ENCODE results near the gene RPH3AL.

Gene RPH3AL

GRCh38 chr17:228951-229708 lies 123.5 kb downstream of the RPH3AL start:
- no peaks in the 10 kb centered on the region for H3K27me3 ChIP-seq (ENCODE audit: insufficient read depth, poor library complexity, severe bottlenecking)
- no peaks in the 10 kb centered on the region for H3K4me1 ChIP-seq (ENCODE audit: insufficient read depth, poor library complexity, severe bottlenecking)
- H3K27ac ChIP-seq (ENCODE audit: poor library complexity, severe bottlenecking), result no peak overlapping the region

GRCh38 chr17:227946-228615 lies 124.5 kb downstream of the RPH3AL start:
- H3K9me3 ChIP-seq (ENCODE audit: severe bottlenecking), result no peaks in the 10 kb centered on the region
- TF ChIP-seq, protein P1, sequence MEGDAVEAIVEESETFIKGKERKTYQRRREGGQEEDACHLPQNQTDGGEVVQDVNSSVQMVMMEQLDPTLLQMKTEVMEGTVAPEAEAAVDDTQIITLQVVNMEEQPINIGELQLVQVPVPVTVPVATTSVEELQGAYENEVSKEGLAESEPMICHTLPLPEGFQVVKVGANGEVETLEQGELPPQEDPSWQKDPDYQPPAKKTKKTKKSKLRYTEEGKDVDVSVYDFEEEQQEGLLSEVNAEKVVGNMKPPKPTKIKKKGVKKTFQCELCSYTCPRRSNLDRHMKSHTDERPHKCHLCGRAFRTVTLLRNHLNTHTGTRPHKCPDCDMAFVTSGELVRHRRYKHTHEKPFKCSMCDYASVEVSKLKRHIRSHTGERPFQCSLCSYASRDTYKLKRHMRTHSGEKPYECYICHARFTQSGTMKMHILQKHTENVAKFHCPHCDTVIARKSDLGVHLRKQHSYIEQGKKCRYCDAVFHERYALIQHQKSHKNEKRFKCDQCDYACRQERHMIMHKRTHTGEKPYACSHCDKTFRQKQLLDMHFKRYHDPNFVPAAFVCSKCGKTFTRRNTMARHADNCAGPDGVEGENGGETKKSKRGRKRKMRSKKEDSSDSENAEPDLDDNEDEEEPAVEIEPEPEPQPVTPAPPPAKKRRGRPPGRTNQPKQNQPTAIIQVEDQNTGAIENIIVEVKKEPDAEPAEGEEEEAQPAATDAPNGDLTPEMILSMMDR (IDR thresholded peaks at IDR 0.05; ENCODE audit: poor library complexity, severe bottlenecking), result no peak
- no peak overlapping the region for H3K4me3 ChIP-seq (ENCODE audit: severe bottlenecking)
- H3K36me3 ChIP-seq (ENCODE audit: low read depth), result no peaks in the 10 kb centered on the region
- H3K27me3 ChIP-seq (ENCODE audit: insufficient read depth, poor library complexity, severe bottlenecking), result no peaks in the 10 kb centered on the region
- no peak overlapping the region for H3K27ac ChIP-seq (ENCODE audit: poor library complexity, severe bottlenecking)
- no peaks in the 10 kb centered on the region for H3K4me1 ChIP-seq (ENCODE audit: insufficient read depth, poor library complexity, severe bottlenecking)
- no peak for ATAC-seq (ENCODE audit: low read depth)
- DNase-seq (ENCODE audit: low spot score), result peak; percentile 34

More at GRCh38 chr17:228951-229708, 123.5 kb downstream of the RPH3AL start:
- no peak for ATAC-seq (ENCODE audit: low read depth)
- Histone ChIP-seq H3K36me3 (ENCODE audit: low read depth) (no peaks in the 10 kb centered on the region), H3K4me3 (ENCODE audit: severe bottlenecking) (no peak overlapping the region), H3K9me3 (ENCODE audit: severe bottlenecking) (no peaks in the 10 kb centered on the region)
- TF ChIP-seq, protein P1 (IDR thresholded peaks at IDR 0.05; ENCODE audit: poor library complexity, severe bottlenecking), result no peak
- DNase-seq (ENCODE audit: low spot score), result peak; percentile 19

DNA sequence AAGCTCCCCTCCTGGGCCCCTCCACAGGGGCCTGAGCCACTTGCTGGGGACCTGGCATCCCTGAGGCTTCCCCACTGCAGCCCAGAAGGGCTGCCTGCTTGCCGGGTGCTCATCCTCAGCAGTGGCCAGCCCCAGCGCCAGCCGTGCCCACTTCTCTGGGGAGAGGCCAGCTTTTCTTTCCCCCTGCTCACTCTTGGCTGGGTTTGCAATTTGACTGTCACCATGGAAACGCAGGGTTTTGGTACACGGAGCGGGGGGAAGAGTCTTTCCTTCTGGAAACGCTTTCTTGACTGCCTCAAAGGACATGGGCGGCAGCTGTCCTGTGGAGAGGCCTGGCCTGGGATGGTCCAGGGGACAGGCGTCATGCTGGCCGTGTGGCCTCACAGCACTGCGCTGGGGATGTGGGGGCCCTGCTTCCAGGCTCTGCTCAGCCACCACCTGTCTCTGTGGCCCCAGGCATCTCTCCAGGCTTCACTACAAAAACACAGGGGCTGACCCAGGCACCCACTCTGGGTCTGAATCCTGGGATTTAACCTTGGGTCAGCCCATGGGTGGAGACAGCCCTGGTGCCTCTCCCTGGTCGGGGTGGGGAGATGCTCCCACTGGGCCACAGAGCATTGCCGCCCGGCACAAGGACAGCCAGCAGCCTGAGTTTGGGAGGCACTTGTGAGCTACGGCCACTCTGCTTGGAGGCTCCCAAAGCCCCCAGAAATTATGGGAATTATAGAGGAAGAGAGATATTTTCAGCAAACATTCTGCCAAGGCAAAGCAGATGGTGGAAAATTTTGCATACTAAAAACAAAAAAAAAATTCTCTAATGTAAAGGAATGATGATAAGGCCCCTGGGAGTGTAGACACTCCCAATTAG lies 125.3 kb downstream of the RPH3AL start:
- Histone ChIP-seq H3K36me3 (ENCODE audit: low read depth) (no peaks in the 10 kb centered on the region), H3K4me1 (ENCODE audit: insufficient read depth, poor library complexity, severe bottlenecking) (no peaks in the 10 kb centered on the region)
- TF ChIP-seq, protein P1 (IDR thresholded peaks at IDR 0.05; ENCODE audit: poor library complexity, severe bottlenecking), result no peak

GRCh38 chr17:226108-227077 lies 126.2 kb downstream of the RPH3AL start:
- no peak for ATAC-seq (ENCODE audit: low read depth)
- TF ChIP-seq, protein P1 (IDR thresholded peaks at IDR 0.05; ENCODE audit: poor library complexity, severe bottlenecking), result no peak
- peak; percentile 22 for DNase-seq (ENCODE audit: low spot score)
- no peaks in the 10 kb centered on the region for H3K27me3 ChIP-seq (ENCODE audit: insufficient read depth, poor library complexity, severe bottlenecking)
- no peak overlapping the region for H3K27ac ChIP-seq (ENCODE audit: poor library complexity, severe bottlenecking)
- H3K4me1 ChIP-seq (ENCODE audit: insufficient read depth, poor library complexity, severe bottlenecking), result no peaks in the 10 kb centered on the region
- no peak overlapping the region for H3K4me3 ChIP-seq (ENCODE audit: severe bottlenecking)
- H3K36me3 ChIP-seq (ENCODE audit: low read depth), result no peaks in the 10 kb centered on the region
- H3K9me3 ChIP-seq (ENCODE audit: severe bottlenecking), result no peaks in the 10 kb centered on the region

More for the DNA sequence above, 125.3 kb downstream of the RPH3AL start:
- ATAC-seq (ENCODE audit: low read depth), result no peak
- peak; percentile 27 for DNase-seq (ENCODE audit: low spot score)
- no peaks in the 10 kb centered on the region for H3K27me3 ChIP-seq (ENCODE audit: insufficient read depth, poor library complexity, severe bottlenecking)
- no peak overlapping the region for H3K4me3 ChIP-seq (ENCODE audit: severe bottlenecking)
- H3K27ac ChIP-seq (ENCODE audit: poor library complexity, severe bottlenecking), result no peak overlapping the region
- no peaks in the 10 kb centered on the region for H3K9me3 ChIP-seq (ENCODE audit: severe bottlenecking)
